NCI-H2227 (cell line): ENCODE measurements around the gene CELF4.

Source experiments
- DNase-seq: peaks from one replicate; lab custom pipeline; 2025; ENCODE audit not compliant: unreplicated experiment; lab: John Stamatoyannopoulos, UW

Gene CELF4

GRCh38 chr18:37497853-37498518 lies 67.6 kb downstream of the CELF4 start:
- DNase-seq, result no peak

- DNase-seq, result no peak
These were observed 69.0 kb downstream of the CELF4 start for GRCh38 chr18:37496568-37496967.

- DNase-seq, result no peak
These were observed 70.2 kb downstream of the CELF4 start for GRCh38 chr18:37495354-37495753.

GRCh38 chr18:37494406-37494805 lies 71.2 kb downstream of the CELF4 start:
- DNase-seq, result no peak

GRCh38 chr18:37493352-37493935 lies 72.2 kb downstream of the CELF4 start:
- no peak for DNase-seq

GRCh38 chr18:37492952-37493351 lies 72.6 kb downstream of the CELF4 start:
- no peak for DNase-seq

- peak; percentile 55 for DNase-seq
These were observed 74.1 kb downstream of the CELF4 start for GRCh38 chr18:37491526-37491925.

- DNase-seq, result no peak
These were observed 75.6 kb downstream of the CELF4 start for GRCh38 chr18:37489998-37490397.

- DNase-seq, result no peak
These were observed 76.6 kb downstream of the CELF4 start for GRCh38 chr18:37489011-37489410.

- DNase-seq, result peak; percentile 43
These were observed 78.2 kb downstream of the CELF4 start for GRCh38 chr18:37487400-37487867.

GRCh38 chr18:37486848-37487247 lies 78.8 kb downstream of the CELF4 start:
- DNase-seq, result no peak

- peak; percentile 84 for DNase-seq
These were observed 80.4 kb downstream of the CELF4 start for GRCh38 chr18:37484983-37485834.

GRCh38 chr18:37483984-37484819 lies 81.4 kb downstream of the CELF4 start:
- peak; percentile 42 for DNase-seq

- peak; percentile 18 for DNase-seq
These were observed 82.2 kb downstream of the CELF4 start for GRCh38 chr18:37483221-37483971.

- peak; percentile 11 for DNase-seq
These were observed 83.2 kb downstream of the CELF4 start for GRCh38 chr18:37482433-37482832.

- DNase-seq, result no peak
These were observed 83.6 kb downstream of the CELF4 start for GRCh38 chr18:37482002-37482401.

- no peak for DNase-seq
These were observed 84.1 kb downstream of the CELF4 start for GRCh38 chr18:37481491-37481890.

- peak; percentile 48 for DNase-seq
These were observed 84.5 kb downstream of the CELF4 start for GRCh38 chr18:37481072-37481471.

GRCh38 chr18:37476611-37477295 lies 88.8 kb downstream of the CELF4 start:
- DNase-seq, result no peak

GRCh38 chr18:37476182-37476581 lies 89.4 kb downstream of the CELF4 start:
- DNase-seq, result peak; percentile 19
